ENCODE results near the gene LRP5.

LRP5 gene

GRCh38 chr11:68312117-68312779 lies at the start of gene LRP5:
Gene LRP5 (plus strand): TSS chr11:68312591. CDS start chr11:68312715, 124 bp downstream.
- DNase-seq: no peak

- no peak for DNase-seq
These were observed 48.9 kb upstream of the LRP5 start for GRCh38 chr11:68263444-68264035.

- DNase-seq: no peak
These were observed 48.1 kb upstream of the LRP5 start for GRCh38 chr11:68264244-68264643.

- no peak for DNase-seq
These were observed 47.5 kb upstream of the LRP5 start for GRCh38 chr11:68264741-68265540.

- DNase-seq: no peak
These were observed 46.1 kb upstream of the LRP5 start for GRCh38 chr11:68266121-68266891.

GRCh38 chr11:68266936-68267880 lies 45.2 kb upstream of the LRP5 start:
- DNase-seq: no peak

GRCh38 chr11:68267881-68268240 lies 44.5 kb upstream of the LRP5 start:
- no peak for DNase-seq

- no peak for DNase-seq
These were observed 42.8 kb upstream of the LRP5 start for GRCh38 chr11:68269414-68270081.

- DNase-seq: no peak
These were observed 42.0 kb upstream of the LRP5 start for GRCh38 chr11:68270196-68271022.

GRCh38 chr11:68271023-68271780 lies 41.2 kb upstream of the LRP5 start:
- peak; percentile 62 for DNase-seq

- peak; percentile 47 for DNase-seq
These were observed 40.4 kb upstream of the LRP5 start, which contains the start of gene C11orf24 for GRCh38 chr11:68271781-68272608. Gene C11orf24 (minus strand): TSS chr11:68271973. CDS start chr11:68263767, 8,206 bp downstream.

GRCh38 chr11:68273026-68273738 lies 39.2 kb upstream of the LRP5 start:
- DNase-seq: no peak

- no peak for DNase-seq
These were observed 38.1 kb upstream of the LRP5 start for GRCh38 chr11:68274306-68274705.

GRCh38 chr11:68275721-68276507 lies 36.5 kb upstream of the LRP5 start:
- DNase-seq: no peak

GRCh38 chr11:68276861-68277260 lies 35.5 kb upstream of the LRP5 start:
- DNase-seq: no peak

- no peak for DNase-seq
These were observed 32.7 kb upstream of the LRP5 start for GRCh38 chr11:68279676-68280075.

Measured in NCI-H1694 (cell line).